Right atrium auricular region (tissue), 2 donors: ENCODE data around the gene TPM4. TPM values are rescaled to one million over a fixed set of nuclear protein-coding genes. Genes with fewer than 3 reads are reported as not detected.
A peak's percentile ranks its signal among the peaks of the same experiment; 100 is the strongest.

Experiments
- DNase-seq: peaks from one replicate; pipeline ENCODE4 v3.0.0-alpha.2; 2019; ENCODE audit warnings: low spot score
- H3K27ac ChIP-seq, 2 donors: fragments of 200-600 bp; sonication (generic); 1 replicate in 1 of 2; 2 replicates in 1 of 2; pipeline ENCODE4 v1.5.1; 2016 to 2019
- H3K27me3 ChIP-seq, 2 donors: fragments of 200-600 bp; sonication (generic); one replicate each; pipeline versions ENCODE4 v1.5.1 to v1.6.0; 2017 to 2019
- H3K36me3 ChIP-seq: fragments of 200-600 bp; sonication (generic); one replicate; pipeline ENCODE4 v1.5.1; 2016
- H3K4me1 ChIP-seq, 2 donors: fragments of 200-600 bp; sonication (generic); one replicate each; pipeline versions ENCODE4 v1.5.1 to v1.6.0; 2017 to 2019
- H3K4me3 ChIP-seq, 2 donors: fragments of 200-600 bp; sonication (generic); 1 replicate in 1 of 2; 2 replicates in 1 of 2; pipeline ENCODE4 v1.5.1; 2017 to 2019; ENCODE audit warnings: mild to moderate bottlenecking in 1 of 2, moderate library complexity in 1 of 2
- H3K9me3 ChIP-seq, 2 donors: fragments of 200-600 bp; sonication (generic); one replicate each; pipeline ENCODE4 v1.5.1; 2019
- CTCF ChIP-seq, 2 donors: fragments of 200-600 bp; sonication (generic); IDR thresholded peaks; one replicate each; pipeline ENCODE4 v1.5.1; 2019; ENCODE audit warnings: antibody characterized with exemption in 2 of 2
- total RNA-seq, 2 donors: library from RNA; depleted of rRNA; stranded (reverse); fragments of >200 nt; gene quantifications; one replicate each; pipeline ENCODE4 v1.1.0, GENCODE V29; 2016

TPM4 gene
- total RNA-seq, 2 donors from 2014 or later, result 163 to 194 TPM

GRCh38 chr19:16039081-16039480, 37.2 kb upstream of the TPM4 start:
- Histone ChIP-seq H3K9me3 (no peaks in the 10 kb centered on the region), H3K27me3 (no peaks in the 10 kb centered on the region), H3K27ac (no peak overlapping the region), H3K4me1 (peaks cover 0 to 3% of the 10 kb centered on the region in 2 donors), H3K4me3 (no peak overlapping the region), H3K36me3 (no peaks in the 10 kb centered on the region)
- no peak for TF ChIP-seq CTCF (IDR thresholded peaks at IDR 0.05)
- no peak for DNase-seq

- H3K9me3 ChIP-seq, result no peaks in the 10 kb centered on the region
Observed at GRCh38 chr19:16039545-16039944, 36.8 kb upstream of the TPM4 start.

GRCh38 chr19:16040642-16041041, 35.7 kb upstream of the TPM4 start:
- no peak for TF ChIP-seq CTCF (IDR thresholded peaks at IDR 0.05)
- Histone ChIP-seq H3K27ac (no peak overlapping the region), H3K27me3 (no peaks in the 10 kb centered on the region), H3K4me3 (no peak overlapping the region), H3K4me1 (peaks cover 0 to 3% of the 10 kb centered on the region in 2 donors), H3K9me3 (no peaks in the 10 kb centered on the region), H3K36me3 (no peaks in the 10 kb centered on the region)
- DNase-seq, result no peak

More at GRCh38 chr19:16039545-16039944, 36.8 kb upstream of the TPM4 start:
- no peaks in the 10 kb centered on the region for H3K36me3 ChIP-seq
- H3K27ac ChIP-seq, result no peak overlapping the region
- no peak for TF ChIP-seq CTCF (IDR thresholded peaks at IDR 0.05)
- peaks cover 0 to 3% of the 10 kb centered on the region in 2 donors for H3K4me1 ChIP-seq
- no peaks in the 10 kb centered on the region for H3K27me3 ChIP-seq
- no peak overlapping the region for H3K4me3 ChIP-seq
- DNase-seq, result no peak

DNA sequence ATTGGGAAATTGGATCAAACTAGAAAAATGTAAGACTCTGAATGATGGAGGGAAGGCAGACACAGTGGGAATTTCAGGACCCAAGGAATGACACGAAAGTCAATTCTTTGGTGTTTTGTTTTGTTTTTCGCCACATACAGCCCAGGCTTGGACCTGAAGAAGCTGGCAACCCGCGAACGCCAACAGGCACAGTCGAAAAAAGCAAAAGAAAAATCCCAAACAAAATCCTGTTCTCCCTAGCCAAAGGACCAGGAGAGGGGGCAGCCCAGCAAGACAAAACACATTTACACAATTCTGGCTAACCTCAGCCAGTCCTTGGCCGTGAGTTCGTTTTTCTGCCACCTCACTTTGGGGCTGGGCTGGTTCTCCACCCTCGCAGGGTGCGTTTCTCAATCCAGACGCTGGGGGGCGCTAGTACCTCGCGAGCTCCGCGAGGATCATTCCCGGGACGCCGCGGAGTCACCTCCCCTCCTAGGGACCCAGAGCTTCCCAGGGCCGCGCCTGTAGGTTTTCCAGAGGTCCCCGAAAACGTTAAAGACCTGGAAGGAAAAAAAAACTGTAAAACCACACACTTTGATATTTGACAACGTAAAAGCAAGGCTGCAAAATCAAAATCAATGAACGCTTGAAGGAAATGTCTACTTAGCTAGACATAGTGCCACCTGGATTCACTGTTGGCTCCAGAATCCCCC, 34.9 kb upstream of the TPM4 start:
- no peaks in the 10 kb centered on the region for H3K27me3 ChIP-seq
- H3K4me1 ChIP-seq, result peaks cover 0 to 3% of the 10 kb centered on the region in 2 donors
- H3K4me3 ChIP-seq, result no peak overlapping the region
- H3K9me3 ChIP-seq, result no peaks in the 10 kb centered on the region
- H3K27ac ChIP-seq, result no peak overlapping the region
- no peaks in the 10 kb centered on the region for H3K36me3 ChIP-seq
- TF ChIP-seq CTCF (IDR thresholded peaks at IDR 0.05), result peak; percentile 94 to 98
- peak; percentile 84 for DNase-seq

DNA sequence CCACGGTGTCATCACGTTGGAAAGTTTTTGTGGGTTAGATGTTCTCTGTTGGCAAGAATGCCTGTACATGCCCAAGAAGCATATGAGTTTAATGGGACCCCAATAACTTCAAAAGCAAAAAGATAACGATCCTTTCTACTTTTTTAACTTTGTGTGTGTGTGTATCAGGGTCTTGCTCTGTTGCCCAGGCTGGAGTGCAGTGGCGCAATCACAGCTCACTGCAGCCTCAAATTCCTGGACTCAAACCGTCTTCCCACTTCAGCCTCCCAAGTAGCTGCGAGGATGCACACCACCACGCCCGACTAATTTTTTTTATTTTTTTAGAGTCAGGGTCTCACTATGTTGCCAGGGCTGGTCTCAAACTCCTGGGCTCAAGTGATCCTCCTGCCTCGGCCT, 34.3 kb upstream of the TPM4 start:
- no peaks in the 10 kb centered on the region for H3K9me3 ChIP-seq
- peaks cover 0 to 3% of the 10 kb centered on the region in 2 donors for H3K4me1 ChIP-seq
- H3K27ac ChIP-seq, result no peak overlapping the region
- H3K36me3 ChIP-seq, result no peaks in the 10 kb centered on the region
- no peak for TF ChIP-seq CTCF (IDR thresholded peaks at IDR 0.05)
- DNase-seq, result no peak
- no peak overlapping the region for H3K4me3 ChIP-seq
- H3K27me3 ChIP-seq, result no peaks in the 10 kb centered on the region
